SHP77 (cell line): ENCODE results near the gene INPP5A.
"Not testable (repeated sequence)": the region's sequence is repeated elsewhere in the genome, so short reads cannot be mapped to it uniquely, and the experiment has no call there.

Experiments
- DNase-seq, 2 experiments: peaks; one replicate each; lab custom pipeline; 2025; lab: John Stamatoyannopoulos, UW

The INPP5A gene

GRCh38 chr10:132765435-132765834, 227.8 kb downstream of the INPP5A start:
- no peak for DNase-seq

DNA sequence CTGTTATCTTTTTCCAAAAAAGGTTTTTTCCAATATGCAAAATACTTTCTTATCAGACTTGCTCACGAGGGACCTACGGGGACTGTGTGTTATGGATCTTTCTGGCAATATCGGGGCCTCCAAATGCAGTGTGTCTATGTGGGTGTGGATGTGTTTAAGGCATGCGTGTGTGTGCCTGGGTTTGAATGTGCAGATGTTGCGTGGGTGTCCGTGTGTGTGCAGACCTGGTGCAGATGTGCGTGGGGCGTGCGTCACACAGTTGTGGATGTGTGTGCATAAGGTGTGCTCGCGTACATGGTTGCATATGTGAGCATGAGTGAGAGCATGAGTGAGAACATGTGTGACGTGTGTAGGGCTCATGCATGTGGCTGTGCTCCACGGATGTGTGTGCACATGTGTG, 228.7 kb downstream of the INPP5A start:
- no peak for DNase-seq

DNA sequence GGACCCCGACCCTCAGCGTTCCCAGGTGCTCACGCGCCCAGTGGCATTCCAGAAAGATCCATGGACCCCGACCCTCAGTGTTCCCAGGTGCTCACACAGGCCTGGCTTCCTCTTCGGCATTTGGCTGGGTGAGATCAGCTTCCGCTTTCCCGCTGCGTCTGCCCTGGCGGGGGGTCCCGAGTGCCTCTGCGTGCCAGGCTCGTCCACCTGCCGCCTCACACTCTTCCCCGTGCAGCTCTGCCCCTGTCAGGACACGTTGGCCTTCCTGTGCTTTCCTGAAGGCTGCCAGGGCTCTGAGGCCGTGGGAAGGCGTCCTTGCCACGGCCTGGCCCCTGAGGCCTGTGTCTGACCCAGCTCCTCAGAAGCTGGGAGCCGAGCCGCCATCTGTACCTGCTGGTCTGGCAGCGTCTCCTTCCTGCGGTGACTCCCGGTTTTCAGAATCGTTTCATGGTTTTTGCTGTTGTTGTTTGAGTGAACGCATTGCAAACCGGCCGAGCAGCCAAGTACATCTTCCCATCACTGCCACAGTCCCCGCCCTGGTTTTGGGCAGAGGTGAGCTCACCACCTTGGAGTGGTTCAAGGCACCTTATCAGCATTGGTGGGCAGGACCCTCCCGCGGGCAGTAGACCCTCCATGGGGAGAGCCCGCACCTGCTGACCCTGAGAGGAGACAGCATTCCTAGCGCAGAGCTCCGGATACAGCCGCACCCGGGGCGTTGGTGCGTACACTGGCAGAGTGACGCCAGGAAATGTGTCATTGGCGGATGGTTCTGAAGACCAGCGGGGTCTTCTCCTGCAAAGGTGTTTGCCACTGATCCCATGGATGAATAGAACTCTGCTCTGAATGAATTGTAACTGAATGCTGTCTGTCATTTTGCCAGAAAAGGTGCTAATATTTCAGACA, 231.0 kb downstream of the INPP5A start:
- DNase-seq, result no peak

- DNase-seq, result no peak
These were observed 232.8 kb downstream of the INPP5A start for GRCh38 chr10:132770061-132771021.

DNA sequence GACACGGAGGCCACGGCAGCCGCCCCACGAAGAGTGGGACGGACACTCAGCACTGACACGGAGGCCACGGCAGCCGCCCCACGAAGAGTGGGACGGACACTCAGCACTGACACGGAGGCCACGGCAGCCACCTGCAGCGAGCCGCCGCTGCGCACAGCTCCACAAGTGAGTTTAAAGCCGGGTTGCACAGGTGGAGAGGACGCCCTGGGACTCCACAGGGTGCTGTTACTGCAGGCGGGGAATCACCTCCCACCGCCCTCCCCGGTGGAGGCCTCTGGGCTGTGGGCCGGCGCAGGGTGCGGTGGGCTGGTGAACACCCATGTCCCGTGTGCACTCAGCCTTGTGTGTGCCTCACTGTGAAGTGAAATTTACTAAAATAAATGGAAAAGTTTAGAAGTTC, 235.2 kb downstream of the INPP5A start:
- not testable (repeated sequence) for DNase-seq

DNA sequence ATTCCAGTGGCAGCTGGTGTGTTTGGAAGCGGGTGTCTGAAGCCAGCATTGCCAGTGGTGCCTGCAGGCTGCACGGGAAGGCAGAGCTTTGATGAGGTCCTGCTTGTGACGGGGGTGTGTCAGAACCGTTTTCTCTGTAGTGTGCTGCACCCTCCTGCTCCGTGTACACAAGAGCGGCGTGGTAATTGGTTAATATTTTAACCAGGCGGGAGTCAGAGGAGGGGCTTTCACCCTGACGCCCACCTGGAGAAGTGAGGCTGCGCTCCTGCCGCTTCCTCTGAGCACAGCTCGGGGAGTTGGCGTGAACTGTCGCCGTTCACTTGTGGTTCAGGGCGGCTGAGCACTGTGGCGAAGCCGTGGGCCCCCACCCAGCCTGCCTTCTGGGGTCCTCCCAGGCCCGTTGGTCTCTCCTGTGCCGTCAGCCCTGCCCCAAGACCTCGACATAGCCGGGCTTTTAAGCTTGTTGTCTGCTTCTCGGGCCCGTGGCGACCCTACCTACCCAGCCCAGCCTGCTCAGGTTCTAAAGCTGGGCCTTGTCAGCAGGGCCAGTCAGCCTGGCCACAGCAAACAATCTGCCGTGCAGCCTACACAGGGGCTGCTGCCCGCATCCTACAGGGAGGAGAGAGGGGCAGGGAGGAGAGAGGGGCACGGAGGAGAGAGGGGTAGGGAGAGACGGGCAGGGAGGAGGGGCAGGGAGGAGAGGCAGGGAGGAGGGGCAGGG, 236.8 kb downstream of the INPP5A start:
- DNase-seq, result no peak

- no peak for DNase-seq
These were observed 237.6 kb downstream of the INPP5A start for GRCh38 chr10:132774902-132775863.

- no peak for DNase-seq
These were observed 238.6 kb downstream of the INPP5A start for GRCh38 chr10:132776186-132776585.

GRCh38 chr10:132776821-132777220, 239.2 kb downstream of the INPP5A start:
- DNase-seq, result no peak

GRCh38 chr10:132777441-132777840, 239.9 kb downstream of the INPP5A start:
- no peak for DNase-seq

- no peak for DNase-seq
These were observed 242.1 kb downstream of the INPP5A start for GRCh38 chr10:132779549-132780294.

DNA sequence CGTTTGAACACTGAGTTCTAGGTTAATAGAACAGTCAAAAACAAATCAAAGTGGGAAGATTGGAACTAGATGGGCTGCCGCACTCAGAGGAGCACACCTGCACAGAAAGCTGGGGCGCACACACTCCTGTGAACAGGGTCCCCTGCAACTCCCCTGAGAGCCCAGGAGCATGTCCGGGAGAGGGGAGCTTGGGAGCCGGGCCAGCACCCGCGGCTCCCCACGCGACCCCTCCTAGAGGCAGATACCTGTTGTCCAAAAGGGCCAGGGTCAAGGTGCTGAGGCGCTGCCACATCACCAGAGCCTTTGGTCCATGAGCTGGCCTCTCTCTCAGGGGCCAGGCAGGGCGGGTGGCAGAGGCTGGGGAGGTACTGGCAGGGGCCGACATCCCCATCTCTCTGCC, 242.8 kb downstream of the INPP5A start:
- DNase-seq, result no peak

DNA sequence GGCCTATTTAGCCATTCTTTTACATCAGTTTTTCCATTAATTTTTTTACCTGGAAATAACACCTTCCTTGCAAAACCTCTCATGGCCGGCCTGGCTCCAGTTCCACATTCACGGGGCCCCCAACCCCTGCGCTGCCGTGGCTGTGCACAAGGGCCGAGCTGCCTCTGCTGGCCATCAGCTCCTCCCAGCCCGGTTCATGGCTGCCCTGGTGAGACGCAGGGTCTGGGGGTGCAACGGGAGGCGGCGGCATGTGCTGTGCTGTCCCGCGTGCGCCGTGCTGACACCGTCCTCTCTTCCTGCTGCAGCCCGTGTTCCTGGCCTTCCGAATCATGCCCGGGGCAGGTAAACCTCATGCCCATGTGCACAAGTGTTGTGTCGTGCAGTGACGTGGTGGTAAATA, 244.0 kb downstream of the INPP5A start:
- no peak for DNase-seq

DNA sequence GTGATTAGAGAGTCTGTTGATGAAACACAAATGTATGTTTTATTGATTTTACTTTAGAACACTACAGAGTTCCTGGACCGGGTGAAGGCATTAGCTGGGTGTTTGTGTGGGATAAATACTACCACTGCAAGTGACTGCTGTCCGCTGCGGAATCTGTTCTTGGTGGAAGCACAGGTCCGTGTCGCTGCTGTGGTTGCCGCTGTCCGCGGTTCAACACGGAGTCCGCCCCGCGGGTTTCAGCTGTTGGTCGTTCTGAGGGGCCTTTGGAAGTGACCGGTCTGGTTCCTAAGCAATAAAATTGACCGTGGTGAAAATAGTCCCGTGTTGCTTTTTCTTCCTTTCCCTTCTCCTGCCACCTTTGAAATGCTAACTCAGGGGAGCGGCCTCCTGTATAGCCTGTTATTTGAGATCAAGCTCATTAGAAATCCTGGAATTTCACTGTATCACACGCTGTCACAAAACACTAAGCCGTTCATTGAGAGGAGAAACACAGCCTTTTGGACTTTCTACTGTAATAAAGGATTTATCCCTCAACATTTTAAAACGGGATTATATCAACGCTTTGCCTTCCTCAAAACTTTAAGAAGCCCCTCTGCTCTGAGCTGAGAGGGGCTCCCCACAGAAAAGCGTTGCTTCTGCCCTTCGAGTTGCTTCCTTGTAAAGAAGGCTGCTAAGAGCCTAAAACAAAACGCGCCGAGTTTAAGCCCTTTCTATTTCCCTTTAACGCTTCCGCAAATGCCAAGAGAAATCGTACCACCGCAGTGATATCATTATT, 245.8 kb downstream of the INPP5A start:
- DNase-seq, result no peak

DNA sequence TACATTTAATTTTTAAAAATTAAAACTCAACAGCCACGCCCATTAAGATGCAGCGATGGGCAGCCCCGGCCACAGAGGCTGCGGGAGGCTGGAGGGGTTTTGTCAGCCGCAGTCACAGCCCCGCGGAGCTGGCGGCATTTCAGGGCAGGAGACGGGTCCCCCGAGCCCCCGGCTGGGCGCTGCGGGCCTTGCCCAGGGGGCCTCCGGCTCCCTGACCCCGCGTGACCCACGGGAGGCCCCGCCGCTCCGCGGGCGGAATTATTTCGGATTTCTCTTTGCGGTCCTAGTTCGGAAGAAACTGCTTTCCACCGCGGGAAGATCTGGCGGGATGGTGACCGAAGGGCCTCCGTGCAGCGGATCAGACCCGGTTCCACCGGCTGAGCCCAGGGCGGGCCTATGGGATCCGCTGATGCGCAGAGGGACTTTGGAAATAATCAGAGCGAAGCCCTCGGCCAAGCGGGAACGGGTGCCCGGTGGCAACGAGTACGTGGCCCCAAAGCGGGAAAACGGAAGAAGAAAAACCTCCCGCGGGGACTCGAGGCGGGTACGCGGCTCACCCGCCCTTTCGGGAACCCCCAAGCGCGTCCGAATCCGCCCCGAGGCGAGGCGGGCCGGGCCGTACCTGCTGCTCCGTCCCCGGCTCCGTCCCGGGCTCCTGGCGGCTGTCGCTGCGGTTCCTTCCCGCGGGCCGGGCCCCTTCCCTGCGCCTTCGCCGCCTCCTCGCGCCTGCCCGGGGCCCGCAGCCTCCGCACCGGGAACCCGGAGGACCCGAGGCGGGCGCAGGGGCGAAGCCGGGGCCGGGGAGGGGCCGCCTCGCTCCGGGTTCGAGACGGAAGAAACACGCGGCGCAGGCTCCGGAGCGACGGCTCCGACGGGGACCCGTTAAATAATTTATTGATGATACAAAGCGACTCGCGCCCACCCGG, 246.6 kb downstream of the INPP5A start:
- no peak for DNase-seq

GRCh38 chr10:132784866-132785722, 247.5 kb downstream of the INPP5A start:
- no peak for DNase-seq

GRCh38 chr10:132785723-132786475, 248.3 kb downstream of the INPP5A start, which contains the start of gene NKX6-2:
NKX6-2 (minus strand) TSS chr10:132786147; CDS start chr10:132785948, 199 bp downstream.
- DNase-seq, result no peak
